CD4-positive, alpha-beta T cell treated with Interleukin-6 for 4 hours (primary cell): ENCODE measurements around the gene SPTBN1.

ENCODE experiments used
- DNase-seq: peaks from one replicate; pipeline ENCODE4 v3.0.0-alpha.2; 2020; ENCODE audit warnings: mixed read lengths

The SPTBN1 gene

DNA sequence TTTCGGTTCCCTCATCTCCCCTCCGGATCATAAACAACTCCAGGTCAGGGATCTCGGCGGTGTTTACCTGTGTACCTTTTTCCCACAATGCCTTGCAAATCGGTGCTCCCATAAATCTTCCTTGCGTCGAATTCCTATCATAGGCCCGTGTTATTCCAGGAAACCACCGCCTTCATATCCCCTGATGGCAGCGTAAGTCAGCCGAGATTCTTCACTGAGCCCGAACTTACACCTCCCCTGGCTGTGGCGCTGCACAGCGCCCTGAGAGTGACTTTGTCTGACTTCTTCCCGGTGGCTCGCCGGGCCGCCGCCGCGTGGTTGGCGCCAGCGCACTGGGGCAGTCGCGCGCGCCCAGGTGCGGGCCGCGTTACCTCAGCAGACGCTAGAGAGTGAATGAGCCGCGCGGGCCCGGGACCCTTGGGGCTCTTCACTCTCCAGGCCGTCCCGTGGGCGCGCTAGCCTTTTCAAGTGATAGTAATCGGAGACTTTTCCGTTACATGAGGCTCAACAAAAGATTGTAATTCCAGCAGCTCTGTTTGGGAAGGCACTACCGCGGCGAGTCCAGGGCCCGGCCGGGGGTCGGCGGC, 101.6 kb downstream of the SPTBN1 start:
- DNase-seq = peak; percentile 85

DNA sequence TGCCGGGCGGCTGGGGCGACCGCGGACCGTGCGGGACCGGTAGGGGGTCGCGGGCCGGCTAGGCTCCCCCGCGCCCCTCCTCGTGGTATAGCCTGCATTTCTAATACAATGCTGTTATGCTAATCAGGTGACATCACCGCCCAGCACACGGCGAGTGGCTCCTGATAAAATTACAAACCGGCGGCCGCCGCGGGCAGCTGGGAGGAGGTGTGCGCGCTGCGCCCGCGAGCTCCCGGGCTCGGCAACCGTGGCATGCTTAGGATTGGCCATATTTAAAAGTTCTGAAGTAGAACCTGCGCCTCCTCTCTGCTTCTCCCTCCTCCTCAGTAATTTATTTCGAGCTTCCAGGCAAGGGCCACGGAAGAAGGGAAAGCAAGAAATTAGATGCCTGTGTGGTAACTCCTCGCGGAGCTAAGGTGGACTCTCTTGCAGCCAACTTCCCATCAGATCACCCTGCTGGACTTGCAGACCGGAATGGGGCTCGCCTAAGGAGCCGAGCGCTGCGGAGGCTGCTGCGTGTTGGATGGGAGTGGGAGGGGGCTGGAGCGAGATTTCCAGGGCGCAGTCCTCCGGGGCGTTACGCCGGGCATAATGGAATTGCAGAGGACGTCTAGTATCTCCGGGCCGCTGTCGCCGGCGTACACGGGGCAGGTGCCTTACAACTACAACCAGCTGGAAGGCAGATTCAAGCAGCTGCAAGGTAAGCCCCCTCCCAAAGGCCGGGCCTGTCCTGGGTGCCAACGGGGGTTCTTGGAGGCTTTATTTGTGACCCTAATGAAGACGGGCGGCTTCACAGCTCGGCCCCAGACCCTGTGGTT, 102.3 kb downstream of the SPTBN1 start:
- peak; percentile 78 for DNase-seq

DNA sequence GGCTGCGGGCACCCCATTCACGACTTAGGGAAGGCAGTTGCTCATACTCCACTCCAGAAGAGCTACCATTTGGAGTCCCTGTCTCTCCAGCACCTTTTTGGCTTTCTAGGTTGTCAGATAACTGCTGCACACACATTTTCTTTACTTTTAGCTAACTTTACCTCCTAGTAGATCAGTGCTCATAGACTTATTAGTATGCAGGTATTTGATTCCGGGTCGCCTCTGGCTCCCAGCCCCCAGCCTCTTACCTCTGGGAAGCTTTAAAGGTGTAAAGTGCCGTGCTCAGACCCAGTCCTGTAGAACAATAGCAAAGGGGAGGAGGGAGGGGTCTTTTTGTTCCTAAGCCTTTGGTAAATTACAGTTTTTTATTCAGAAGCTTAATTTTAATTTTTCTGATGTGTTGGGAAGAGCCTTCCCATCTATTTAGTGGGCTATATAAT, 102.9 kb downstream of the SPTBN1 start:
- no peak for DNase-seq

DNA sequence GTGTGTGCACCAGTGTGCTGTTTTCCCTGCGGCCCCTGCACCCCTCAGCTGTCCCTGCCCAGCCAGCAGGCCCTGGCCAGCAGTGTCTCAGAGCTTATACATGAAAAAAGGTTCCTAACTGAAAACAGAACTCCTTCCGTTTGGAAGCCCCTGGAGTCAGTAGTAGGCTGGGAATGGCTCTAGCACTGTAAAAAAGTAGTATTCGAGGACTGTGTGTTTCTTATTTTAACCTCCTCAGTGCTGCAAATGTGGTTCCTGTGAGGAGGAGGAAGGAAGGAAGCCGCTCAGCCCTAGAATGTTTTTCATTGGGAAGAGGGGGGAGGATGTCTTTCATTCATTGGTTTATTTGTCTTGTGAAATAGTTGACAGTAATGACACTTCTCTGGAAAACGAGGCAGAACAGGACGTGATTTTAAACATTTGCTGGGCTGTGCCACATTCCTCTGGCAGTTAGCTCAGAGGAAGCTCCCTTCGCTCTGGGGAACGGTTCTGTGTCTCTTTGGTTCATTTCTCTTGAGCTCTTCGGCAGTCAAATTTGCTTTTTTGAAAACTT, 103.5 kb downstream of the SPTBN1 start:
- peak; percentile 14 for DNase-seq

DNA sequence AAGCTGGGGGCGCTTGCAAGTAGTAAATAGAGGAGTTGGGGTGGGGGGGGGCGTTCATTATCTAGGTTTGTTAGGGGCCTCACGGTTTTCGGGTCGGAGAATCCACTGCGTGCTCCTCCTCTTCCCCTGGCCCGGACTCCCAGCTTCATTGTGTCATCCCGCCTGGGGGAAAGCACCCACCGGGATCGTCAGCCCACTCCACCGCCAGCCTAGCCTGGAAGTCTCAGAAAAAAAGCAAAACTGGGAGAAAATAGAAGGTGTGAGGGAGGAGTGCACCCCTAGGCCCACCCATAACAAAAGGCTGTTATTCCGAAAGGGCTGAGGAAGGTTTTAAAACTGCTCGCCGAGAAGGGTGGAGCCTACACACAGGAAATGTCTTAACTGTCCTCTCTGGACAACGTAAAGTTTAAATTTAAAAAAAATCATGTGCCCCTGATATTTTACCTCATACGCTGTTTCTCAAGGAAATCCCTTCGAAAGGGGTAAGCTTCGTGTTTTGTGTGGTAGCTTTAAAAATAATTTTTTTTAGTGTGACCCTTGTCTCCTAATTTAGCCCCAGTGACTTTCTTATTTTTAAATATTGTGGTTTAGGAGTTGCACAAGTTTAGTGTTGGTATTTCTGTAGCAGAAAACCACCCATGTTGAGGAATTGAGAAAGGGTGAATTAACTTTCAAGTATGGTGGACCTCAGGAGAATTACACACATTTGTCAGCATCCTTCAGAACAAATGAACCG, 104.2 kb downstream of the SPTBN1 start:
- peak; percentile 45 for DNase-seq

DNA sequence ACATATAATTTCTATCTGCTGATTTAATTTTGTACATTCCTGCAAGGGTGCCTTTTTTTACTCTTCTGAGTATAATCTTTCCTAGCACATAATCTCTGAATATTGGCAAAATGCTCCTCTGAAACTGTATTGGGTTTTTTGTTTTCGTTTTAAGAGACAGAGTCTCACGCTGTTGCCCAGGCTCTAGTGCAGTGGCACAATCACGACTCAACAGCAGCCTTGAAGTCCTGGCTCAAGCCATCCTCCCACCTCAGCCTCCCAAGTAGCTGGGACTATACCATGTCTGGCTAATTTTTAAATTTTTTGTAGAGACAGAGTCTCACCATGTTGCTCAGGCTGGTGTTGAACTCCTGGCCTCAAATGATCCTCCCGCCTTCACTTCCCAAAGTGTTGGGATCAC, 104.9 kb downstream of the SPTBN1 start:
- peak; percentile 29 for DNase-seq

GRCh38 chr2:54564439-54564838, 108.3 kb downstream of the SPTBN1 start:
- DNase-seq = no peak

DNA sequence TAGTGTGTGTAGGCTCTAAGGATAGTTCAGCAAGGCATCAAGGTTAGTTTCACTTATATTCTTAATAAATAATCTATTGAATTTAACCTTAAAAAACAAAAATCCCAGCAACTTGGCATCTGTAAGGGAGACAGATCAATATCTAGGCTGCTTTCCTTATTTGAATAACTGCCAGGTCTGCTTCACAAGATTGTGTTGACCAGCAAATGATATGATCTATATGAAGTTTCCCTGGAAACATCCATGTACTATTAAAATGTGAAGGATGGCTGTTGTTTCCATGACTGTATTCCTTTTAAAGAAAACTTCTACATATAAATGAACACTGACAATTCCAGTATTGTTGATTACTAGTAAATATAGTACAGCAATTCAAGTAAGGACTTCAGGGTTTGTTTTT, 109.4 kb downstream of the SPTBN1 start:
- no peak for DNase-seq

- DNase-seq = no peak
Observed at GRCh38 chr2:54566896-54567295, 110.8 kb downstream of the SPTBN1 start.

GRCh38 chr2:54568876-54569321, 112.8 kb downstream of the SPTBN1 start:
- DNase-seq = no peak

- DNase-seq = peak; percentile 60
Observed at GRCh38 chr2:54569745-54570301, 113.7 kb downstream of the SPTBN1 start.

GRCh38 chr2:54570321-54570855, 114.3 kb downstream of the SPTBN1 start:
- DNase-seq = no peak

DNA sequence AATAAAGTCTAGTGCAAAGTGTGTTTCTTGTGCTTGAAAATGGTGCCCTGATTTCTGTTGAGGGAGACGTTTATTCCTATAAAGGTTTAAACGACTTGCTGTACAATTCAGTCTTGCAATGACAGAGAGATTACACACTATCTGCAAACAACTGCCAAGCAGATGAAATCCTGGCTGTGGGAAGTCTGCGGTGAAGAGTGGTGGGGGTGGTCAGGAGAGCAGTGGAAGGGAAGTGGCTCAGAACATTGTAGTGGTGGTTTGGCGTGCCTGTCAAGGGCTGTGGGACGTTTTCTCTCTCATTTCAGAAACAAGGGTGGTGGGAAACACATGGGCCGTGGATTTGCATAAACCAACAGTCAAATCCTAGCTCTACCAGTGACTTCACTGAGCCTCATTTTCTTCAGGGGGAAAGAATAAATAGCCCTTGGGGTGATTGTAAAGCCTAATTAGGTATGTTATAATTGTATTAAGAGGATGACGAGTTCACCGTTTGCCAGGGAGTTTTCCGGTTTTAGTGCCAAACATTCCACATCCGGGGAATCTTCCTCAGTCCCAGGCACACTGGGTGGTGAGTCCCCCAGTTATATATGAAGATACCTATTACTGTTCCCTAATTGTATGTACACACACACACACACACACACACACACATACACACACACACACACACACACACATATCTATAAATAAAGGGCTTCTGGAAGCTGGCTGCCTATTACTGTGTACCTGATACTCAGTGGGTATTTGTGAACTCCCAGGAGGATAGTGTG, 115.0 kb downstream of the SPTBN1 start:
- DNase-seq = peak; percentile 78

DNA sequence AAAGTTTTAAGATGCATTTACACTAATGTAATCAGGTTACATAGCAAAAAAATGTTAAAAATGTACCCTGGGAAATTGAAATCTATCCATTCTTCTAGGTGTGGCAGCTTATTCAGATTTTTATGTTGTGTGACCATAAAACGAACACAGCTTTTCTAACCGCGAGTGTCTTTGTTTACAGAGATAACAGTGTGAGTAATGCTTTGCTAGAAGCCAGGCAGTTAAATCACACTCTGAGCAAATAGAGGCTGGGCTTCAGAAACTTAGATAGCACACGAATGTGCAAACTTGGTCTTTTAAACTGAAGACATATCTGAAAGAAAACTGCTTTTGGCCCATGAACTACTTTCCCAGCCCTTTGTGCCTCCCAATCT, 116.1 kb downstream of the SPTBN1 start:
- peak; percentile 25 for DNase-seq

DNA sequence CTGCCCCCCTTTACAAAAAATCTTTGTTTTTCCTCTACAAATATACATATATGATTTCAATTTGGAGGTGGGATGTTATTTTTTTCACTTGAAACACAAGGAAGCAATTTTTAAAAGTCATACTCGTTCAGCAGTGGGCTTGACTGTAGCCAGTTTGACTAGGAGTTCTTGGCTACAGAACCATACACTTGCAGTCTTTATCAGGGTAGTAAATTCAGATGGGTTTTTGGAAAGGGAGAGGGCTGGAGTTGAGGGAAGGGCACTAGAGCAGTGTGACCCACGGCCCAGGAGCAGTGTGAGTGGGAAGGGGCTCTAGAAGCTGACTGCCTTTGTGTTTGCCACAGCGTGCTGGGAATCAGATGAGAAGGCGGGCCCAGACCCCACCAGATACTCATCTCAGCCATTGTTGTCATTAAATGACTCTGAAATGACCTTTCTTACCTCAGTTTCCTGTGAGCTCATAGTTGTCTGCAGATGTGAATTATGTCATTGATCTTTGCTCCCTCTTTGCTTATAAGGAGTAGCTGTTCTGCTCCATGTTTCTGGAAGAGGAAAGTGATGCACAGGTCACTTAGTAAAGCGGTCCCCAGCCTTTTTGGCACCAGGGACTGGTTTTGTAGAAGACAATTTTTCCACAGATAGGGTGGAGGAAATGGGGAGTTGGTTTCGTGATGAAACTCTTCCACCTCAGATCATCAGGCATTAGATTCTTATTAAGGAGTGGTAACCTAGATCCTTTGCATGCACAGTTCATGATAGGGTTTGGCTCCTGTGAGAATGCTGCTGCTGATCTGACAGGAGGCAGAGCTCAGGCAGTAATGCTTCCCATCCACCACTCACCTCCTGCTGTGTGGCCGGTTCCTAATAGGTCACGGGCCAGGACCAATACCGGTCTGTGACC, 116.8 kb downstream of the SPTBN1 start:
- peak; percentile 69 for DNase-seq

DNA sequence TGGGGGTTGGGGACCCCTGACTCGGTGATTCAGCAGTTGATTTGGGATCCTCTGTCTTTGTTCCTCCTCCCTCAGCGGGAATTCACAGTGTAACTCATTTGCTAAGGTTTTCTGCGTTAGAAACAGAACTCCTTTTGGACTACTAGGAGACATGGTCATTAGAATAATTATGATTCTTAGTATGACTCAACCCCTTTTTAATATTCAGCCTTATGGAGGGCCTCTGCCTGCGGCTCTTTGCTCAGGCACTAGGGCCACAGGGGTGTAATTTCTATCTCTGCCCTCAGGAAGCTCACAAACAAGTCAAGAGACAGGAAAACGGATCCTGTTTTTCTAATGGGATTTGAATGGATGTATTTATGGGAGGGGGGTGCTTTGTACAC, 117.4 kb downstream of the SPTBN1 start:
- DNase-seq = no peak

DNA sequence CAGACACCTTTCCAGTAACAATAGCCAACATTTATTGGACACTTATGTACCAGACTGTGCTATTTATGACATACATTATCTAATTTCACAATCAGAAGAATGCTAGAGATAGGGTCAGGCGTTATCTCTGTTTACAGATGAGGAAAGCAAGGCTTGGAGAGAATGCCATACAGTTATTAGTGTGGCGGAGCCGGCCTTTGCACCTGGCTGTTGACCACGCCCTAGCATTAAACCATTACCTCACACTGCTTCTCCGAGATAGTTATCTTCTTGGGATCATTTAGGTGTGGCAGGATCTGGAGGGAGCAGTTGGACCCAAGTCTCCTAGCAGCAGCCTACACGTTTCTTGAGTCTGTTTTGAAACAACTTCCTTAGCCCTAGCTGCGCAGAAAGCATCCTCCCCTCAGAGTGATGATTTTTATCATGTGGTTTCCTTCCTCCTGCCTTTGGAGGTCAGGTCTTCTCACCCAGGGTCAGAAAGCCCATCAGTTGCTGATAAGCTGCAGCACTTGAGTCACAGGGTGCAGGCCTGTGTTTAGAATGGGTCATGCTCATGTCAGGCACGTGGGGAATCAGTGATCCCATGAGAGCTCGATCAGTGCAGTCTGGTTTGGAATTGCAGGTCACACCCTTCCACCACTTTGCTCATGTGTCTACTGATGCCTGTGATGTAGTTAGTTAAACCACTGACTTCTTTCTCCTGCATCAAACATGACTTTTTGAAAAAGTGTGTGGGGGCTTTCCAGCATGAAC, 118.2 kb downstream of the SPTBN1 start:
- peak; percentile 75 for DNase-seq

GRCh38 chr2:54574860-54575247, 118.7 kb downstream of the SPTBN1 start:
- peak; percentile 35 for DNase-seq

- peak; percentile 44 for DNase-seq
Observed at GRCh38 chr2:54575379-54575888, 119.3 kb downstream of the SPTBN1 start.

DNA sequence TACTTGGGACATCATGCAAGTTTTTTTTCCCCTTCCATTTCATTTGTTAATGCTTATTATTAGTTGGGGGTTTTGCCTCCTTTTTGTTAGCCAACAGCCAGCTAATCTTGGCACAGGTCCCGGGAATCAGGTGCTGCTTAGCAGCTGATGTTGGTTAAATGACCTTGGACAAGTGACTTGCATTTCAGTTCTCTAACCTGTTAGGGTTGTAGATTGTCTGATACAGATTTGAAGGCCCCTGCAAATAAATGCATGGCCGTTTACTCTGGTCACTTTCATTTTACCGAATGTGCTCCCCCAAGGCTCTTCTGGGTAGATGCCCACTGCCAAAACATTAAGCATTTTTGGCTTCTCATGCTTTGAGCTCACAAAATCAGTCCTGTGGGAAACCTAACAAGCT, 120.9 kb downstream of the SPTBN1 start:
- no peak for DNase-seq
